ENCODE measurements around the gene CCZ1B. TPM values are rescaled to one million over a fixed set of nuclear protein-coding genes. Genes with fewer than 3 reads are reported as not detected.

The CCZ1B gene
- total RNA-seq: 114 TPM

DNA sequence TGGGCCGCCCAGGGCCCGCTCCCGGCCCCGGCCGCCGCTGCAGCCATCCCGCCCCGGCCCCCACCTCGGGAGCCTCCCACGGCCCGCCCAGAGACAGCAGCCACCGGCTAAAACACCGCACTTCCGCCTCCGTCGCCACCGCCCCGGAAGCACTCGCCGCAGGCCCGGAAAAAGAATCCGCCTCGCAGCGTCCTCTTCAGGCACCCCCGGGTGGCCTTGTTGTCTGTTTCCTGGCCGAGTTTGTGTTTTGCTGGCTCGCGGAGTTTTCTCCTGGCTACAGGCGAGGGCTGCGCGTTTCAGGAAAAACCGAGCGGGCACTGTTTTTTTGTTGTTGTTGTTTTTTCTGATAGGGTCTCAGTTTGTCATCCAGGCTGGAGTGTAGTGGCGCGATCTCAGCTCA, at the start of gene CCZ1B:
CCZ1B (minus strand) TSS at position 125 of the 400 bp plus-strand sequence; CDS start at position 47, 78 bp downstream.

GRCh38 chr7:6753964-6754363, 72.1 kb downstream of the CCZ1B start, which contains the start of gene RSPH10B2:
TSS of gene RSPH10B2 (plus strand) at chr7:6754103. CDS start at chr7:6757678, 3,575 bp downstream.

Other genes starting within 250 kb of the CCZ1B start
- 49.8 TPM for gene ZDHHC4, start 248.8 kb downstream of the CCZ1B start, total RNA-seq
- gene INTS15, start 236.3 kb downstream of the CCZ1B start, total RNA-seq: 31.3 TPM
- gene ZNF853, start 210.7 kb downstream of the CCZ1B start, total RNA-seq: 17.5 TPM
- gene ZNF316, start 189.0 kb downstream of the CCZ1B start, total RNA-seq: 28.5 TPM
- 31.6 TPM for gene ZNF12, start 119.3 kb downstream of the CCZ1B start, total RNA-seq
- 4.7 TPM for gene RSPH10B2, start 72.2 kb downstream of the CCZ1B start, total RNA-seq